GM19468 (cell line): ENCODE results near the gene KAZN.

Source experiments
- ATAC-seq: cut with Tn5 transposase; IDR thresholded peaks from one replicate; pipeline ENCODE4 v1.9.1; 2021; ENCODE audit warnings: mild to moderate bottlenecking, moderate library complexity, moderate number of reproducible peaks; ENCODE audit not compliant: unreplicated experiment; ENCODE audit errors: extremely low read depth

The KAZN gene

GRCh38 chr1:14611792-14612191 is 13.3 kb downstream of the KAZN start:
- ATAC-seq = no peak

DNA sequence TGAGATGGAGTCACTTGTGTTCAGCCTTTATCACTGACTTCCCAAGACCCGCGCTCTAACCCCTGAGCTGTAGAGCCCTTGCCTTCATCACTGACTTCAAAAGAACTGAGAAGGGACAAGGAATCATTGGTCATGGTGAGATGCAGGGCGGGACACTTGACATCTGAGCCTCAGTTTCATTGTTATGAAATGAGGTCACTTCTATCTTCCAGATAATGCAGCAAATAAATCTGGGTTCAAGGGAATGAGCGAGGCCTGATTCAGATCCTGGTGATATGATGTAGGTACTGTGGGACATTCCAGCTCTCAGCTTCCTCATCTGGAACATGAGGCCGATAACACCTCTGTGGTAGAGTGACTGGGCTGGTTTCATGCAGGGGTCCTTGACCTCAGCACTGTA is 13.8 kb downstream of the KAZN start:
- ATAC-seq = no peak

DNA sequence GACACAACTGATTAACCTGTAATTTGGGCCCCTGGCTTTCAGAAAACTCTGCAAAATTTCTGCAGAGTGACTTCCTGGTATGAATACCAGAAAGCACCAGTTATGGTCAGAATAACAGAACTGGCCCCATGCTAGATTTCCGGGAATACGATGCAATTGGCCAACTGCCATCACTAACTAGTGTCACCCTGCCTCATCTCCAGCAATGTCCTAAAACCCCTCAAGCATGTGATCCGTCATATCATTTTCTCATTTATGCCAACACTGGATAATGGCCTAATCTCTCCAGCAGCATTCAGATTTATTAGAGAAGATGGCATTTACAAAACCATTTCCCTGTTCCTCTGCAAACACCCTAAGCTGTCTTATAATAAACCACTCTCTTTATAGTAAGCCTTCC is 15.4 kb downstream of the KAZN start:
- no peak for ATAC-seq

DNA sequence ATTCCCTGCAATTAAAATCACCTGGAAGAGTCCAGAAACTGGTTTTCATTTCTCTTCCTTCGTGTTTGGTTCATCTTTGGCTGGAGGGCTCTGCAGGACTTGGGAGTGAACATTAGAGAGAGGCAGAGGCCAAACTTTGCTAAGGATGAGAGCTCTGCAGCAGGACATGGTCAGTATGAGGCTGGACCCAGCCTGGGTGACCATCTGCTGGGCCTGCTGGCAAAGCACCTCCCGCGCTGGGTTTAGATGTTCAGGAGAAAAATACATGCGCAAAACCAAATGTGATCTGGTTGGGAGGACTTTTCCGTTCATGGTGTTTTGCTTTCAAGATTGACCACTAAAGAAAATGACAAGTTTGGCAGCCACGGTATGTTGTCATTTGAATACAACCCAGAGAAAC is 15.9 kb downstream of the KAZN start:
- ATAC-seq = no peak

- ATAC-seq = no peak
Measured at GRCh38 chr1:14615549-14616218, 17.2 kb downstream of the KAZN start.

GRCh38 chr1:14616632-14617396 is 18.3 kb downstream of the KAZN start:
- ATAC-seq = no peak

DNA sequence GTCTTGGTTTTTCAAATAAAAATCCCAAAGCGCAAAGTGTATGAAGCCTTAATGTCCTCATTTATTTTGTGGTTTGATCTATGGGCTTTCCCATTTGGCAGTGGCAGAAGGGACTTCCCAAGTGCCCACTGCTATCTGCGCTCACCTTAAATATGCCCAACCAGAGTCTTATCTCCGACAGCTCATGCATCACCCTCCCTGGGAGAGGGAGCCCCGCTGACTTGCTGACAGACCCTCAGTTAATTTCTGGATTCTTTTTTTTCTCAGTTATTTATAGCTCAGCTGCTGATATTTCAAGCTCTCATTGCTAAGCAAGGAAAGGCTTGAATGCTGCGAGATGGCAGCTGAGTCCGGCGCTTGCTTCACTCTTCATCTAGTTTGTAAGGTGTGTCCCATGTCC is 19.3 kb downstream of the KAZN start:
- no peak for ATAC-seq

DNA sequence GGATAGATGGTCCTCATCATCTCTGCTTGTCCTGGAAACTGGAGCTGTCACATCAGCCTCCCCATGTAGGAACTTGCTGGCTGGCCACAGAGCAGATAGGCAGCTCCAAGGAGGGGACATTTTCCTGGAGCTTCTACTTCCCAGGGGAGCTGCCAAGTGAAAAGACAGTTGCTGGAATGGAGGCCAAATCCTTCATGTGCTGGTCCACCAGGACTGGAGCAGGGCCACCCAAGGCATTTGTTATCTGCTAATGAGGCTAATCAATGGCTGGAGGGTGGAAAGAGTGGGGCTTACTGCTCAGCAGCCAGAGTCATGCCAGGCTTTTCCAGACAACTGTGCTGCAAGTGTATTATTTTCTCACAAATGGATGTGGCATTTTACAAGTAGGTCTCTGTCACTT is 22.5 kb downstream of the KAZN start:
- no peak for ATAC-seq

- ATAC-seq = no peak
Measured at GRCh38 chr1:14623090-14623489, 24.6 kb downstream of the KAZN start.

- no peak for ATAC-seq
Measured at GRCh38 chr1:14624941-14625340, 26.5 kb downstream of the KAZN start.

DNA sequence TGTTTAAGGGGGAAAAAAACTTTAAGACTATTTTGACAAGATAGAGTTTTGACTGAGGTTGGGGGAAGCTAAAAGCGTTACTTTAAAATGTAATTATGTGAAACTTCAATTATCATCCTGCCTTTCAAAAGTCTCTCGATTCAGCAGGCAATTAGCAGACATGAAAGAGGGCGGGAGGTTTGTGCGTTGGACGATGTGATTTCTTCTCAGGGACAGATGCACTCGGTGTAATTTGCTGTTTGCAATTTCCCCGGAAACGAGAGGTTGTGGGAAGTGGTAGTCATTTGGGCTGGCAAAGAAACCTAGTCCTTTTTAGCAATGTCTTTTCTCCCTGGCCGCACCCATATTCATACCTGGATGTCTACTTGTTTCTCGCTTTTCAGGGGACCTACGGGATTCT is 27.1 kb downstream of the KAZN start:
- no peak for ATAC-seq

GRCh38 chr1:14625996-14626395 is 27.5 kb downstream of the KAZN start:
- no peak for ATAC-seq

- no peak for ATAC-seq
Measured at GRCh38 chr1:14626869-14627607, 28.6 kb downstream of the KAZN start.

GRCh38 chr1:14627608-14628489 is 29.4 kb downstream of the KAZN start:
- ATAC-seq = no peak

DNA sequence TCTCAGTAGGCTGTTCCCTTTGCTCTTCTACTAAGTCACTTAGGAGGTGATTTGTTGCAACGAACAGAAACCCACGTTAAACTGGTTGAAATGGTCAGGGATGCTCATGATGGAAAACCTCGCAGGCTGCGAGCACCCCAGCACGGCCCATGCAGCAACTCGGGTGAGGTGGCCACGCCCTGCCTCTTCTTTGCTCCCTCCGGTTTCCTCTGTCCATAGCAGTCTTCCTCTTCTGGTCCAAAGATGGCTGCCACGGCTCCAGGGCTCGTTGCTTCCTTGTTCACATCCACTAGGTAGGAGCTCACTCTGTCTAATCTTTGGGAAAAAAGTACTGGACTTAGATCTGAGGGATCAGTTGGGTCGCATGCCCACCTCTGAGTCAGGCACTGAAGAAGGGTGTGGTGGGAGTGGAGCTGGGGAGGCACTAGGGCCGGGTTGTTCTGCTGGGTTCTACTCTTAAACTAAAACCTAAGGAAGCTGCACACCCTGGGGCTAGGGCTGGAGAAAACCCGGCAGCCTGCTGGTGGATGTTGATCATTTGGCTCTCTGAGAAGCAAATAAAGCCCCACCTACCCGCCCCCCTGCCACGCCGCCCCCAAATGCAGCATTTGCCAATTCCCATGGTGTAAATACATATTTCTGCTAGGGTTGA is 31.0 kb downstream of the KAZN start:
- ATAC-seq = no peak

DNA sequence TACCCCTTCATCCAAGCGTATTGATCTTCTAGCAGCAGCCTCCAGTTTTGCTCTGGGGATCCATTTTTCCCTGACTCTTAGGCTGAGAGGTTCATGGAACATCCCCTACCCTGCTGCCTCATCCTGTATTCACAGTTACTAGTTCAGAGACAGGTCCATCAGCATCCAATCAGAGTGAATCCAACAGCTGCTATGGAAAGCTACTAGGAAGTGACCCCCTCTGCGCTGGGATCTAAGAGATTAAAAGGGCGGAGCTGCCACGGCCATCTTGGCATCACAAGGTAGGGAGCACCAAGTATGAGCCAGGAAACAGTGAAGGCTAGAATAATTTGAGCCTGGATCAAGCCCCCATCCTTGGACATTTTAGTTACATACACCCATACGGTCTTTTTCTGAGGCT is 32.5 kb downstream of the KAZN start:
- no peak for ATAC-seq

DNA sequence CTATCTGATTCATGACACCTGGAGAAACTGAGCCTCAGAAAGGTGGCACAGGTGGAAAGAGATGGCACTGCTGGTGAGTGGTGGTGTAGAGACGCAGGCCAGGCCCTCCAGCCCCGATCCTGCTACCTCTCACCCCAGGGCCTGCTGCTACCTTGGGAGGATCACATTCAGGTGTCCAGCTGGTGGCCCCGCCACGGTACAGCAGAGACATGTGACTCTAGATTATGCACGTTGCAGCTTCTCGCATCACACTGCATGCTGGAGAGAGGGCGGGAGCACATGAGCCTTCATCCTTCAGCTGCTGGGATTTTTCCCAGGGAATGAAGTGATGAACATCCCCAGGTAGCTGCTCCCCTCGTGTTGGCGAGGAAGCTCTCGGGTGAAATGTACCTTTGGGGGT is 32.9 kb downstream of the KAZN start:
- no peak for ATAC-seq

DNA sequence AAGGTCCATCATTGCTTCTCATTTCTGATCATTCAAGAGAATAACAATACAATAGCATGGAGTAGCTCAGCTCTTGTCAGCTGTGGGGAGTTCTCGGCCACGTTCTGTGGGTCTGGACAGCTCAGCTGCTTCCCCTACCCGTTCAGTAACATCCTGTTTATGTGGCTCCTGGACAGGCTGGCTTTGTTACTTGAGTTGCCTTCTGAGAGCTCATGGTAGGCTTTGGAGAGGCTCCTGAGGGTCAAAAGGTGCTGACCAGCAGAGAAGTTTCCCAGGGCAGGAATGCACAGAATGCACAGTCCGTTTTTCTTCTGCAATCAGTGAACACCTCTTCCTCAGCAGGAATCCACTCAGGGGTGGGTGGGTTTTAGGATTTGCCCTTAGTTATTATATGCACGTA is 36.0 kb downstream of the KAZN start:
- no peak for ATAC-seq

DNA sequence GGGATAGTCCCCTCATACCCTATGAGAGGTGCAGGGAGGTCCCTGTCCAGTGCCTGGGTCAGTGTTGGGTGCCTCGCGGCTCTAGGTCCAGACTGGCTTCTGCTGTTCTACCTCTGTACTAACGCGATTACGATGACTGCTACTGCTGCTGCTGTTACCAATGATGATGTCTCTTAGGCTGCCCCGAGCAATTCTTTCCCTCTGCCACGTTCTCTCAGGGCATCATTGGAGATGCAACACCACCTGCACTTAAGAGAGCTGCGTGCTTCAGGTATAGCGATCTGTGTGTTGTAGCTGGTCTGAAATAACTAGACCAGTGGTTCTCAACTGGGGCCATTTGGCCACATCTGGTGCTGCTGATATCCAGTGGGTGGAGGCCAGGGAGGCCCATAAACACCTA is 36.9 kb downstream of the KAZN start:
- no peak for ATAC-seq
